ENCODE data around the gene CDC34.

Gene CDC34

GRCh38 chr19:543910-544608, 12.5 kb downstream of the CDC34 start, which contains the start of gene GZMM:
Gene GZMM (plus strand): TSS chr19:544053. CDS start chr19:544072, 19 bp downstream.
- no peak for DNase-seq

GRCh38 chr19:547117-547516, 15.6 kb downstream of the CDC34 start:
- no peak for DNase-seq

- DNase-seq = no peak
Measured at GRCh38 chr19:547836-548720, 16.5 kb downstream of the CDC34 start.

- no peak for DNase-seq
Measured at GRCh38 chr19:548886-549830, 17.6 kb downstream of the CDC34 start.

GRCh38 chr19:554817-555216, 23.3 kb downstream of the CDC34 start:
- no peak for DNase-seq

GRCh38 chr19:555474-555808, 23.9 kb downstream of the CDC34 start:
- no peak for DNase-seq

- DNase-seq = no peak
Measured at GRCh38 chr19:556611-557382, 25.2 kb downstream of the CDC34 start.

- DNase-seq = no peak
Measured at GRCh38 chr19:558770-559439, 27.3 kb downstream of the CDC34 start.

GRCh38 chr19:560121-560520, 28.6 kb downstream of the CDC34 start:
- DNase-seq = no peak

- DNase-seq = no peak
Measured at GRCh38 chr19:566403-566802, 34.8 kb downstream of the CDC34 start.

GRCh38 chr19:566844-567243, 35.3 kb downstream of the CDC34 start:
- DNase-seq = no peak

- DNase-seq = no peak
Measured at GRCh38 chr19:567296-567900, 35.8 kb downstream of the CDC34 start.

GRCh38 chr19:570251-570686, 38.7 kb downstream of the CDC34 start:
- no peak for DNase-seq

- no peak for DNase-seq
Measured at GRCh38 chr19:570937-571565, 39.5 kb downstream of the CDC34 start.

- no peak for DNase-seq
Measured at GRCh38 chr19:571566-571974, 40.0 kb downstream of the CDC34 start.

GRCh38 chr19:572140-572742, 40.7 kb downstream of the CDC34 start, which contains the start of gene BSG:
Gene BSG (plus strand): TSS chr19:572596. CDS start chr19:572635, 39 bp downstream.
- peak; percentile 89 for DNase-seq

- no peak for DNase-seq
Measured at GRCh38 chr19:572743-573518, 41.4 kb downstream of the CDC34 start.

- no peak for DNase-seq
Measured at GRCh38 chr19:573519-573825, 41.9 kb downstream of the CDC34 start.

Measured in kidney glomerular epithelial cell (primary cell).